Lung (tissue), 12 donors: Measurements from ENCODE around the gene ZNF148. TPM values are rescaled to one million over a fixed set of nuclear protein-coding genes. Genes with fewer than 3 reads are reported as not detected.

Source experiments
- ATAC-seq: fragments of 200-7000 bp; cut with Tn5 transposase; one replicate; pipeline ENCODE4 v1.9.1; 2020; ENCODE audit warnings: moderate number of reproducible peaks; ENCODE audit not compliant: insufficient read depth, low FRiP score
- DNase-seq, 3 donors: peaks; one replicate each; pipeline ENCODE4 v3.0.0-alpha.2; 2013 to 2017
- H3K27ac ChIP-seq, 2 donors: one replicate each; pipeline ENCODE4 v1.5.1; 2013; ENCODE audit warnings: mild to moderate bottlenecking in 2 of 2, moderate library complexity in 2 of 2, control low read depth in 1 of 2, inconsistent platforms in 1 of 2, low read depth in 1 of 2, low read length in 1 of 2
- H3K27me3 ChIP-seq, 3 donors: one replicate each; pipeline ENCODE4 v1.5.1; 2013; ENCODE audit warnings: low read length in 2 of 3; ENCODE audit not compliant: control insufficient read depth in 3 of 3, insufficient read depth in 3 of 3
- H3K36me3 ChIP-seq, 4 donors: one replicate each; pipeline ENCODE4 v1.5.1; 2013; ENCODE audit warnings: low read length in 4 of 4, mild to moderate bottlenecking in 1 of 4, moderate library complexity in 1 of 4; ENCODE audit not compliant: control insufficient read depth in 4 of 4, insufficient read depth in 4 of 4
- H3K4me1 ChIP-seq, 5 donors: one replicate each; pipeline ENCODE4 v1.5.1; 2013; ENCODE audit warnings: low read length in 5 of 5, mild to moderate bottlenecking in 2 of 5, moderate library complexity in 1 of 5; ENCODE audit not compliant: control insufficient read depth in 5 of 5, insufficient read depth in 5 of 5
- H3K4me3 ChIP-seq: one replicate; pipeline ENCODE4 v1.5.1; 2013; ENCODE audit warnings: mild to moderate bottlenecking, control low read depth, moderate library complexity
- H3K9ac ChIP-seq, 2 donors: one replicate each; pipeline ENCODE4 v1.5.1; 2013; ENCODE audit warnings: low read length in 2 of 2, control low read depth in 1 of 2; ENCODE audit not compliant: insufficient read depth in 1 of 2
- H3K9me3 ChIP-seq, 4 donors: one replicate each; pipeline ENCODE4 v1.5.1; 2013; ENCODE audit warnings: low read length in 3 of 4, mild to moderate bottlenecking in 1 of 4, moderate library complexity in 1 of 4; ENCODE audit not compliant: control insufficient read depth in 4 of 4, insufficient read depth in 3 of 4
- WGBS, 2 donors: extraction: QIAGEN DNeasy Blood & Tissue Kit; methylation state at CpG; one replicate each; pipeline ENCODE4 v1.1.7; 2013; 5-methylcytosine and 5-hydroxymethylcytosine counted together
- polyA plus RNA-seq, 2 donors: library from polyadenylated mRNA; stranded (reverse); fragments of 200-250 nt; gene quantifications; one replicate each; pipeline ENCODE4 v1.2.1, GENCODE V29; 2013
- total RNA-seq, 2 donors: library from RNA; depleted of rRNA in 1 of 2; stranded (reverse); fragments of >200 nt in 1 of 2; gene quantifications; one replicate each; pipeline ENCODE4 v1.2.1, GENCODE V29; 2014 to 2021
- TF ChIP-seq, protein P1 (sequence below): IDR thresholded peaks from 2 replicates; pipeline ENCODE4 v1.5.1; 2012; ENCODE audit warnings: mild to moderate bottlenecking; ENCODE audit errors: control extremely low read depth, extremely low read depth
- donor health status: control.
- donor health status: control.
- donor health status: Bipolar disorder and iron deficiency.
- donor health status: healthy.
- donor health status: DM: yes; HTN: yes; CAD: no.

The ZNF148 gene
- total and polyA plus RNA-seq, 4 donors = 3.5 to 46.2 (median 20.4) TPM

DNA sequence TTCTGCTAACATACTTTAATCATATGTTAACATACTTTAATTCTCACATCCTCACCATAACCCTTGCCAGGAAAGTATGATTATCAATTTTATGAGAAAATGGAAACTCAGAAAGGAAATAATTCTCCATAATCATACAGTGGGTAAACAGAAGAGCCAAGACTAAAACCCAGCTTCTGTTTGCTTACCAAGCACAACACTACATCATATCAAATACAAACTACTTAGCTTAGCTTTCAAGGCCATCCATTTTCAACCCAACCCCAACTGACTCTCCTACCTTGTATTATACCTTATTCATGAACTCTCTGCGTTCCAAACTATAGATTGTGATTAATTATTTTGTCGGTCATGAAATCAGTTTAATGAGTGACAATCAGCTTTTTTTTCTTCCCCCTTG is 9.0 kb downstream of the ZNF148 start:
- Histone ChIP-seq H3K9me3 (no peaks in the 10 kb centered on the region), H3K36me3 (peaks cover 0 to 5% (median 0%) of the 10 kb centered on the region in 4 donors), H3K27ac (no peak overlapping the region), H3K4me3 (no peak overlapping the region), H3K9ac (no peak overlapping the region), H3K27me3 (no peaks in the 10 kb centered on the region), H3K4me1 (peaks cover 0 to 15% (median 0%) of the 10 kb centered on the region in 5 donors)
- WGBS, 2 donors = 84 to 88% methylated on average over 2 of the region's 2 CpGs
- no peak for DNase-seq
- TF ChIP-seq, protein P1, sequence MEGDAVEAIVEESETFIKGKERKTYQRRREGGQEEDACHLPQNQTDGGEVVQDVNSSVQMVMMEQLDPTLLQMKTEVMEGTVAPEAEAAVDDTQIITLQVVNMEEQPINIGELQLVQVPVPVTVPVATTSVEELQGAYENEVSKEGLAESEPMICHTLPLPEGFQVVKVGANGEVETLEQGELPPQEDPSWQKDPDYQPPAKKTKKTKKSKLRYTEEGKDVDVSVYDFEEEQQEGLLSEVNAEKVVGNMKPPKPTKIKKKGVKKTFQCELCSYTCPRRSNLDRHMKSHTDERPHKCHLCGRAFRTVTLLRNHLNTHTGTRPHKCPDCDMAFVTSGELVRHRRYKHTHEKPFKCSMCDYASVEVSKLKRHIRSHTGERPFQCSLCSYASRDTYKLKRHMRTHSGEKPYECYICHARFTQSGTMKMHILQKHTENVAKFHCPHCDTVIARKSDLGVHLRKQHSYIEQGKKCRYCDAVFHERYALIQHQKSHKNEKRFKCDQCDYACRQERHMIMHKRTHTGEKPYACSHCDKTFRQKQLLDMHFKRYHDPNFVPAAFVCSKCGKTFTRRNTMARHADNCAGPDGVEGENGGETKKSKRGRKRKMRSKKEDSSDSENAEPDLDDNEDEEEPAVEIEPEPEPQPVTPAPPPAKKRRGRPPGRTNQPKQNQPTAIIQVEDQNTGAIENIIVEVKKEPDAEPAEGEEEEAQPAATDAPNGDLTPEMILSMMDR = no peak
- no peak for ATAC-seq

GRCh38 chr3:125359700-125360099 is 15.4 kb downstream of the ZNF148 start:
- no peak for ATAC-seq
- H3K27me3 ChIP-seq = no peaks in the 10 kb centered on the region
- DNase-seq = no peak
- 95 to 98% methylated on average over 9 of the region's 9 CpGs for WGBS, 2 donors
- no peak overlapping the region for H3K4me3 ChIP-seq
- H3K27ac ChIP-seq = no peak overlapping the region
- peaks cover 0 to 4% (median 0%) of the 10 kb centered on the region in 4 donors for H3K9me3 ChIP-seq
- H3K9ac ChIP-seq = no peak overlapping the region
- peaks cover 0 to 18% (median 12%) of the 10 kb centered on the region in 5 donors for H3K4me1 ChIP-seq
- TF ChIP-seq, protein P1 = no peak
- H3K36me3 ChIP-seq = peaks cover 0 to 1% (median 0%) of the 10 kb centered on the region in 4 donors

DNA sequence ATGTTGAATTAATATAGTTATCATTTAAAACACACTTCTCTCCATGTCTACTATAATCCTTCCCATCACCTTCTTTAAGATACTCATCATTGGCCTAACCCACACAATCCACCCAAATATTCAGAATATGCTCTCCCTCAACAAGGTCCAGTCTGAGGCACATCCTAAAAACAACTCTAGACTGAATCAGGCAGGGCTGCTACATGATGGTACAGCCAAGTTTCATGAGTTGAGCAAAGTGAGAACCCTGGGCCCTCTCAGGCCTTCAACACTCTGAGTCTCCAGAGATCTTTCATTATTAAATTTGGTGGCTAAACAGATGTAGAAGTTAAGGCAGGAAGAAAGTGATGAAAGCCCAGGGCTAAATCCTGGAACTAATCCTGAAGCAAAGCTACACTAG is 16.2 kb downstream of the ZNF148 start:
- TF ChIP-seq, protein P1 = no peak
- H3K9me3 ChIP-seq = peaks cover 0 to 4% (median 0%) of the 10 kb centered on the region in 4 donors

DNA sequence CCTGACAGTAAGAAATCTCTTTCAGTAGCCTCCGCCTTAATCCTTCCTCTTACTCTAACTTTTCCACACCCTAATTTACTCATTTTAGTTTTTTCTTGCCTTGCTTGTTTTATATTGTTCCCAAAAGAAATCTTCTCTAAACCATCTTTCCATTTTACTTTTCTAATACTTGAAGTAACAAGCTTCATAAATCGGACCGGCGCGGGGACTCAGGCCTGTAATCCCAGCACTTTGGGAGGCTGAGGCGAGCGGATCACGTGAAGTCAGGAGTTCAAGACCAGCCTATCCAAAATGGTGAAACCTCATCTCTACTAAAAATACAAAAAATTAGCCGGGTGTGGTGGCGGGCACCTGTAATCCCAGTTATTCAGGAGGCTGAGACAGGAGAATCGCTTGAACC is 17.3 kb downstream of the ZNF148 start:
- H3K27me3 ChIP-seq = no peaks in the 10 kb centered on the region
- H3K9ac ChIP-seq = peak overlapping the region; percentile 31 to 65
- H3K36me3 ChIP-seq = no peaks in the 10 kb centered on the region
- TF ChIP-seq, protein P1 = no peak
- peaks cover 0 to 18% (median 9%) of the 10 kb centered on the region in 5 donors for H3K4me1 ChIP-seq
- H3K9me3 ChIP-seq = peaks cover 0 to 4% (median 0%) of the 10 kb centered on the region in 4 donors
- peak overlapping the region in 1 of 2 donors; percentile 78 for H3K27ac ChIP-seq
- DNase-seq (no peak), ATAC-seq (no peak)
- WGBS, 2 donors = 92 to 95% methylated on average over 11 of the region's 11 CpGs
- no peak overlapping the region for H3K4me3 ChIP-seq

More for the DNA sequence above, 16.2 kb downstream of the ZNF148 start:
- Histone ChIP-seq H3K4me1 (peaks cover 0 to 18% (median 9%) of the 10 kb centered on the region in 5 donors), H3K27me3 (no peaks in the 10 kb centered on the region), H3K4me3 (no peak overlapping the region), H3K27ac (no peak overlapping the region), H3K36me3 (no peaks in the 10 kb centered on the region), H3K9ac (no peak overlapping the region)
- ATAC-seq = no peak
- no peak for DNase-seq
